B cell (primary cell): Measurements from ENCODE around the gene EPB41L3.

ENCODE experiments used
- EZH2 ChIP-seq: IDR thresholded peaks from 2 replicates; pipeline ENCODE4 v1.6.1; 2012; ENCODE audit warnings: borderline replicate concordance, low read depth, mild to moderate bottlenecking, moderate library complexity, low read length; ENCODE audit not compliant: insufficient read depth, poor library complexity, severe bottlenecking
- TF ChIP-seq, protein P1 (sequence below): fragments of 200-600 bp; IDR thresholded peaks from one replicate; pipeline ENCODE4 v1.8.0; 2022; ENCODE audit warnings: antibody characterized with exemption, mild to moderate bottlenecking

DNA sequence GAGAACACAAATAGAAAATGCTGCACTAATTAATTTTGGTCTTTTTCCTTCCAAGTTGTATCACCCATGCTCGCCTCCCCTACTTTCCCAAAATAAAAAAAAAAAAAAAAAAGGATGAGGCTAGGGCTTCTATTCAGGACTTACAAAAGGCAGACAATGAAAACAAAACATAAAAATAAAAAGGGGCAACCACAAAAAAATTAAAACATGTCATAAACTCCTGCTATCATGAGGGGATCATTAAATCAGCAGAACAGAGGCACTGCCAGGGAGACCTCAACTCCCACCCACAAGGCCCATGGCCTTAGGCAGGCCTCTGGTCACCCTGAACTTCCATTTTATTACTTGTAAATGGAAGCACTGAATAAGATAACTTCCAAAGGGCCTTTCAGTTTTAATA lies 23.3 kb downstream of the EPB41L3 start:
- TF ChIP-seq, protein P1, sequence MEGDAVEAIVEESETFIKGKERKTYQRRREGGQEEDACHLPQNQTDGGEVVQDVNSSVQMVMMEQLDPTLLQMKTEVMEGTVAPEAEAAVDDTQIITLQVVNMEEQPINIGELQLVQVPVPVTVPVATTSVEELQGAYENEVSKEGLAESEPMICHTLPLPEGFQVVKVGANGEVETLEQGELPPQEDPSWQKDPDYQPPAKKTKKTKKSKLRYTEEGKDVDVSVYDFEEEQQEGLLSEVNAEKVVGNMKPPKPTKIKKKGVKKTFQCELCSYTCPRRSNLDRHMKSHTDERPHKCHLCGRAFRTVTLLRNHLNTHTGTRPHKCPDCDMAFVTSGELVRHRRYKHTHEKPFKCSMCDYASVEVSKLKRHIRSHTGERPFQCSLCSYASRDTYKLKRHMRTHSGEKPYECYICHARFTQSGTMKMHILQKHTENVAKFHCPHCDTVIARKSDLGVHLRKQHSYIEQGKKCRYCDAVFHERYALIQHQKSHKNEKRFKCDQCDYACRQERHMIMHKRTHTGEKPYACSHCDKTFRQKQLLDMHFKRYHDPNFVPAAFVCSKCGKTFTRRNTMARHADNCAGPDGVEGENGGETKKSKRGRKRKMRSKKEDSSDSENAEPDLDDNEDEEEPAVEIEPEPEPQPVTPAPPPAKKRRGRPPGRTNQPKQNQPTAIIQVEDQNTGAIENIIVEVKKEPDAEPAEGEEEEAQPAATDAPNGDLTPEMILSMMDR, result no peak
- no peak for TF ChIP-seq EZH2
